Measurements from ENCODE around the gene TFAP2E. TPM values are rescaled to one million over a fixed set of nuclear protein-coding genes. Genes with fewer than 3 reads are reported as not detected.

The TFAP2E gene
- total RNA-seq, 1 donor from 2014 or later: 1.9 TPM

- ATAC-seq: no peak
- Histone ChIP-seq H3K27me3 (no peaks in the 10 kb centered on the region), H3K9me3 (no peaks in the 10 kb centered on the region), H3K27ac (no peak overlapping the region), H3K36me3 (peaks cover 35% of the 10 kb centered on the region), H3K4me3 (no peak overlapping the region), H3K4me1 (no peaks in the 10 kb centered on the region)
- no peak for TF ChIP-seq CTCF (IDR thresholded peaks at IDR 0.05)
- no peak for DNase-seq
- intact Hi-C loops (cut with DNase I): no loop called here
Measured at GRCh38 chr1:35597870-35598269, 24.8 kb downstream of the TFAP2E start.

DNA sequence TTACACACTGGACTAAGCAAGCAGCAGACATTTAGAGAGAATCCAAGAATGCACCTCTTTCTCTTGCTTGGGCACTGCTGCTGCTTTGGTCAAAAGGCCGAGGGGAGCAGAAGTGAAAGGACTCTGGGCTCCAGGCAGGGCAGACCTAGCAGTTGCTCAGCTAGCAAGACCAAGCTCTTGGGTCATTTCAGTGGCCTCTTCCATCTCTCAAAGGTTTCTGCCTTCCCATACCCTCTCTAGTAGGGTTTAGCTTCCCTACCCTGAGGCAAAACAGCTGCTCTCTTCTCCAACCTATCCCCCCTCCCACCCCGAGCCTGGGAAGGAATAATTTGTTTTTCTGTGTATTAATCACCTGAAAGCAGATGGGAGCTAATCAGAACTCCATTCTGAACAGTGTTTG is 25.8 kb downstream of the TFAP2E start:
- Histone ChIP-seq H3K4me1 (no peaks in the 10 kb centered on the region), H3K27ac (no peak overlapping the region), H3K9me3 (no peaks in the 10 kb centered on the region), H3K27me3 (no peaks in the 10 kb centered on the region), H3K4me3 (no peak overlapping the region), H3K36me3 (peaks cover 45% of the 10 kb centered on the region)
- no peak for TF ChIP-seq CTCF (IDR thresholded peaks at IDR 0.05)
- ATAC-seq (no peak), DNase-seq (no peak)
- intact Hi-C loops (cut with DNase I): no loop called here

DNA sequence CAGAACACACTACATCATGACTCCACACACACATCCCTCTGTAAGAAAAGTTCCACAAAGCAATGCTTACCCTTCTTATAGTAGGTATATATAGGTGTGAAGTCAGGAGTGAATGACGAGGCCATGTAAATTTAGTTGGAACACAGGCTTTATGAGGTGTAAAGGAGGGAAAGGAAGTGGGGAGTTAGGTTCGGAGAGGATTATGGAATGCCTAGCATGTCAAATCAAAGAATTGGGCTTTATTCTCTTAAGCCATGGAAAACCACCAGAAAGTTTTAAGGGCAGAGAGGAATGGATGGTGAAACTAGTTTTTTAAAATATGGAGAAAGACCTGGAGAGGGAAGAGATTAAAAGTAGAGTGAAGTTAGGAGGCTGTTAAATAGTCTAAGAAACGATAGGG is 26.3 kb downstream of the TFAP2E start:
- Histone ChIP-seq H3K4me3 (no peak overlapping the region), H3K27ac (no peak overlapping the region), H3K36me3 (peaks cover 50% of the 10 kb centered on the region), H3K9me3 (no peaks in the 10 kb centered on the region), H3K27me3 (no peaks in the 10 kb centered on the region), H3K4me1 (no peaks in the 10 kb centered on the region)
- DNase-seq (no peak), ATAC-seq (no peak)
- intact Hi-C loops (cut with DNase I): no loop called here
- no peak for TF ChIP-seq CTCF (IDR thresholded peaks at IDR 0.05)

DNA sequence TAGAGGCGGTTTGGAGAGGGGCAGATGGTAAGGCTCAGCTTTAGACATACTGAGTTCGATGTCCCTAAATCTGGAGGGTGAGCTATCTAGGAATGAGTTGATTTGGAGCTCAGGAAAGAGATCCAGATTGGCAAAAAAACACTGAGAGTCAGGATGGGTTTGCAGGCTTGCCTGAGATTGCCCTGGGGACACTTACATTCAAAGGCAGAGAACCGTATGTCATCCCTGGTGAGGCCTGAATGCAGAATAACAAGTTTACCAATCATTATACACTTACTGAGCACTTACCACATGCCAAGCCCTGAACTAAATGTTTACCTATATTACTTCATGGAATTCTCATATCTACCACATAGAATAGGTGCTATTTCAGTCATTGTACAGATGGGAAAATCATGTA is 27.5 kb downstream of the TFAP2E start:
- H3K4me1 ChIP-seq: no peaks in the 10 kb centered on the region
- H3K9me3 ChIP-seq: no peaks in the 10 kb centered on the region
- intact Hi-C loops (cut with DNase I): no loop called here
- TF ChIP-seq CTCF (IDR thresholded peaks at IDR 0.05): no peak
- ATAC-seq (no peak), DNase-seq (no peak)
- H3K27ac ChIP-seq: no peak overlapping the region
- no peak overlapping the region for H3K4me3 ChIP-seq
- H3K36me3 ChIP-seq: peaks cover 62% of the 10 kb centered on the region
- no peaks in the 10 kb centered on the region for H3K27me3 ChIP-seq

DNA sequence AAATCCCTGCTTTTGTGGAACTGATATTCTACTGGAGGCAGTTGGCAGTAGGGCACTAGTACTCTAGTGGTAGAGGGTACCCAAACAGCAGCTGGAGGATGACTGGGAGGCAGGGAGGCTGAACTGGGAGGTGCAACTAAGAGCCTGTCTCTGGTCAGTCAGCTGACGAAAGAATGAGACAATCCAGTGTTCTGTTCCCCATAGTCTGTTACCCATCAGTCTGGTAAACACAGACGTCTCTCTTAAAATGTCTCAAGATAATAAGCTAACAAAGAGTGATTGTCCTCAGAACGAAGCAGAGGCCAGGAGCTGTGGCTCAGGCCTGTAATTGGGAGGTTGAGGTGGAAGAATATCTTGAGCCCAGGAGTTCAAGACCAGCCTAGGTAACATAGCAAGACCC is 30.4 kb downstream of the TFAP2E start:
- DNase-seq: no peak
- intact Hi-C loops (cut with DNase I): no loop called here
- Histone ChIP-seq H3K27me3 (no peaks in the 10 kb centered on the region), H3K36me3 (peaks cover 88% of the 10 kb centered on the region), H3K4me1 (no peaks in the 10 kb centered on the region), H3K4me3 (no peak overlapping the region), H3K27ac (no peak overlapping the region), H3K9me3 (no peaks in the 10 kb centered on the region)
- TF ChIP-seq CTCF (IDR thresholded peaks at IDR 0.05): no peak
- no peak for ATAC-seq

DNA sequence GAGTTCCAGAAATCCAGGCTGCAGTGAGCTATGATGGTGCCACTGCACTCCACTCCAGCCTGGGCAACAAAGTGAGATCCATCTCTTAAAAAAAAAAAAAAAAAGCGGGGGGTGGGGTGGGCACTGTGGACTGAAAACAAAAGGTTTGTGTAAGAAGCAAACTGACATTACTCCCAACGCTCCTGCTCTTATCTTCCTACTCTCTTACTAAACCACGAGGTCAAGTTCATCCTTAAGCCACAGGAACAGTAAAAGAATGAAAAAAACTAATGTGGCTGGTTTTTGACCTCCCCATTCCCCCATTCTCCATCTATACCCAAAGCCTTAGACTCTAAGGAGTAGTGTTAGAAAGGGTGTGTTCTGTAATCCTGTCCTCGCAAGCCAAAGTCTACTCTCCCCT is 30.8 kb downstream of the TFAP2E start:
- no peak for ATAC-seq
- Histone ChIP-seq H3K4me1 (no peaks in the 10 kb centered on the region), H3K27me3 (no peaks in the 10 kb centered on the region), H3K9me3 (no peaks in the 10 kb centered on the region), H3K36me3 (peaks cover 93% of the 10 kb centered on the region), H3K27ac (no peak overlapping the region), H3K4me3 (no peak overlapping the region)
- no peak for TF ChIP-seq CTCF (IDR thresholded peaks at IDR 0.05)
- no peak for DNase-seq
- intact Hi-C loops (cut with DNase I): no loop called here

Data from upper lobe of right lung (tissue), 1 donor.